GM12878 (cell line): ENCODE data around the gene DIAPH3. TPM values are rescaled to one million over a fixed set of nuclear protein-coding genes. Genes with fewer than 3 reads are reported as not detected.

ENCODE experiments used
- ATAC-seq: fragments of 200-7000 bp; cut with Tn5 transposase; 3 replicates; pipeline ENCODE4 v1.9.1; 2020; ENCODE audit warnings: mild to moderate bottlenecking, moderate library complexity
- BruUV-seq: library from RNA; stranded (reverse); fragments of 400-500 nt; replicated peaks from 2 replicates; lab custom pipeline; 2021; lab: Mats Ljungman, UMichigan
- CTCF ChIA-PET: fragments of 300-600 bp; sonication (Branson Sonifier 250); formaldehyde crosslinking; extraction: SDS; loops from one replicate; lab custom pipeline; 2021; ENCODE audit warnings: inconsistent platforms; lab: Yijun Ruan, JAX
- POLR2A ChIA-PET: fragments of 350-600 bp; formaldehyde crosslinking; extraction: SDS; loops from one replicate; lab custom pipeline; 2021; ENCODE audit warnings: inconsistent platforms; lab: Charles Lee
- RAD21 ChIA-PET: fragments of 300-600 bp; sonication (Branson Sonifier 250); formaldehyde crosslinking; loops from one replicate; lab custom pipeline; 2023; ENCODE audit warnings: antibody characterized with exemption; ENCODE audit not compliant: unreplicated experiment; lab: Charles Lee
- SMC1A ChIA-PET: fragments of 300-600 bp; sonication (Branson Sonifier 250); formaldehyde crosslinking; loops from one replicate; lab custom pipeline; 2023; ENCODE audit not compliant: unreplicated experiment, uncharacterized antibody; lab: Charles Lee
- DNase-seq: peaks from one replicate; pipeline ENCODE4 v3.0.0-alpha.2; 2011; ENCODE audit warnings: low read depth, low spot score
- FAIRE-seq: peaks from 3 replicates; lab custom pipeline; 2011; peaks lifted over from hg19 to GRCh38; lab: Jason Lieb, UNC
- H2AFZ ChIP-seq: 2 replicates; pipeline ENCODE4 v1.6.0; 2011; ENCODE audit warnings: low read depth, low read length, control low read depth; ENCODE audit not compliant: control insufficient read depth
- H3K27ac ChIP-seq: 2 replicates; pipeline ENCODE4 v1.5.1; 2011; ENCODE audit warnings: control low read depth; ENCODE audit not compliant: control insufficient read depth, insufficient read depth
- H3K27me3 ChIP-seq, 2 experiments: replicated peaks in 1 of 2; 2 replicates each; pipeline versions ENCODE4 v1.6.0 to v1.6.1; 2011; ENCODE audit warnings: low read length in 1 of 2; ENCODE audit not compliant: control insufficient read depth in 2 of 2, insufficient read depth in 2 of 2
- H3K36me3 ChIP-seq, 2 experiments: 2 replicates each; pipeline ENCODE4 v1.5.1; 2011; ENCODE audit warnings: low read length in 1 of 2; ENCODE audit not compliant: control insufficient read depth in 2 of 2, insufficient read depth in 2 of 2
- H3K4me1 ChIP-seq: 2 replicates; pipeline ENCODE4 v1.6.1; 2011; ENCODE audit warnings: mild to moderate bottlenecking, low read length, moderate library complexity, mixed read lengths; ENCODE audit not compliant: control insufficient read depth, insufficient read depth
- H3K4me2 ChIP-seq: 2 replicates; pipeline ENCODE4 v1.6.0; 2011; ENCODE audit warnings: control low read depth; ENCODE audit not compliant: control insufficient read depth, insufficient read depth
- H3K4me3 ChIP-seq: fragments of 200-600 bp; sonication (generic); 2 replicates; pipeline ENCODE4 v1.5.1; 2016
- H3K79me2 ChIP-seq: 2 replicates; pipeline ENCODE4 v1.6.0; 2011; ENCODE audit warnings: low read length; ENCODE audit not compliant: control insufficient read depth, insufficient read depth
- H3K9ac ChIP-seq: 2 replicates; pipeline ENCODE4 v1.8.0; 2011; ENCODE audit warnings: low read length, control low read depth, mixed read lengths; ENCODE audit not compliant: control insufficient read depth, insufficient read depth
- H3K9me3 ChIP-seq: replicated peaks from 3 replicates; pipeline ENCODE4 v1.5.1; 2011; ENCODE audit warnings: mild to moderate bottlenecking, low read length; ENCODE audit not compliant: control insufficient read depth, insufficient read depth
- H4K20me1 ChIP-seq: 2 replicates; pipeline ENCODE4 v1.6.0; 2011; ENCODE audit not compliant: control insufficient read depth, insufficient read depth
- CREB1 ChIP-seq: IDR thresholded peaks from 2 replicates; pipeline ENCODE4 v1.6.1; 2012; ENCODE audit warnings: low read depth, mild to moderate bottlenecking, inconsistent platforms
- CUX1 ChIP-seq: IDR thresholded peaks from 2 replicates; pipeline ENCODE4 v1.6.1; 2012; ENCODE audit warnings: improper control_type of control experiment, low read depth, low read length; ENCODE audit not compliant: insufficient replicate concordance
- GABPA ChIP-seq: IDR thresholded peaks from 2 replicates; pipeline ENCODE4 v1.6.1; 2014; ENCODE audit warnings: antibody characterized with exemption, low read depth, mild to moderate bottlenecking, inconsistent platforms
- HDAC6 ChIP-seq: fragments of 200-600 bp; sonication (generic); IDR thresholded peaks from one replicate; pipeline ENCODE4 v1.8.0; 2017; ENCODE audit warnings: antibody characterized with exemption; ENCODE audit not compliant: unreplicated experiment
- MYC ChIP-seq: IDR thresholded peaks from 2 replicates; pipeline ENCODE4 v1.6.1; 2011; ENCODE audit warnings: mild to moderate bottlenecking, low read length, moderate library complexity, inconsistent platforms; ENCODE audit not compliant: insufficient read depth, insufficient replicate concordance, insufficient read length, severe bottlenecking
- RBBP5 ChIP-seq: fragments of 200-600 bp; sonication (generic); conservative IDR thresholded peaks from 2 replicates; pipeline ENCODE4 v1.6.1; 2016
- SMAD5 ChIP-seq: IDR thresholded peaks from 2 replicates; pipeline ENCODE4 v1.6.1; 2016; ENCODE audit warnings: antibody characterized with exemption, low read depth
- SMC3 ChIP-seq: IDR thresholded peaks from 2 replicates; pipeline ENCODE4 v1.6.1; 2011; ENCODE audit warnings: low read length, improper control_type of control experiment, borderline replicate concordance
- SREBF1 ChIP-seq: IDR thresholded peaks from 2 replicates; pipeline ENCODE4 v1.6.1; 2012; ENCODE audit warnings: mild to moderate bottlenecking, low read length
- SRF ChIP-seq, 2 experiments: IDR thresholded peaks; 2 replicates each; pipeline ENCODE4 v1.6.1; 2011; ENCODE audit warnings: low read depth in 2 of 2, low read length in 2 of 2, mild to moderate bottlenecking in 1 of 2, moderate library complexity in 1 of 2
- WGBS: methylation state at CpG from one replicate; pipeline ENCODE4 v1.1.6; 2016; ENCODE audit warnings: low lambda C conversion rate; ENCODE audit not compliant: insufficient replicate concordance, insufficient coverage; ENCODE audit errors: missing lambda C conversion rate; 5-methylcytosine and 5-hydroxymethylcytosine counted together
- in situ Hi-C: fragments of 300-500 bp; cut with MboI; formaldehyde crosslinking; loops from 9 replicates; pipeline ENCODE4 v1.14.3; 2018; ENCODE audit warnings: mixed read lengths
- intact Hi-C: fragments of 100-400 bp; cut with micrococcal nuclease; formaldehyde crosslinking; loops from one replicate; pipeline ENCODE4 v1.14.2; 2022; ENCODE audit not compliant: unreplicated experiment
- polyA plus RNA-seq, 11 experiments: library from polyadenylated mRNA; depleted of rRNA in 4 of 11; unstranded in 6 of 11; stranded (reverse) in 5 of 11; fragments of >200 nt; fragmentation: Nextera tagmentation in 4 of 11; fragmentation: Illumina TruSeq in 1 of 11; extraction: Ambion mirVana in 4 of 11; extraction: Trizol in 1 of 11; gene quantifications; 1 replicate in 1 of 11; 2 replicates in 10 of 11; pipeline versions ENCODE4 v1.2.1 to v1.2.3, GENCODE V29; 2011 to 2016; ENCODE audit warnings: inconsistent platforms in 2 of 11, missing spikeins in 2 of 11, low read depth in 1 of 11
- total RNA-seq, 4 experiments: library from RNA; depleted of rRNA in 3 of 4; stranded (reverse); fragments of >200 nt in 3 of 4; fragmentation: Illumina TruSeq in 1 of 4; extraction: Trizol in 1 of 4; gene quantifications; 2 replicates each; pipeline versions ENCODE4 v1.2.1 to v1.2.3, GENCODE V29; 2013 to 2021

The DIAPH3 gene
- total and polyA plus RNA-seq, 10 of the 15 experiments (the other 5 are each of a cell fraction or from before 2014, with no cell fraction given), result 10.1 to 25.2 (median 15.4) TPM

- Histone ChIP-seq H3K27ac (no peak overlapping the region), H3K9me3 (no peaks in the 10 kb centered on the region), H3K9ac (no peak overlapping the region), H4K20me1 (no peaks in the 10 kb centered on the region), H3K79me2 (no peaks in the 10 kb centered on the region), H3K27me3 (no peaks in the 10 kb centered on the region), H3K4me1 (no peaks in the 10 kb centered on the region), H3K4me2 (no peak overlapping the region), H3K4me3 (no peak overlapping the region), H3K36me3 (no peaks in the 10 kb centered on the region), H2AFZ (no peak overlapping the region)
- intact Hi-C loops, result no loop called here
- SMC1A ChIA-PET, result interaction anchor here (1.1 to 1.9 kb wide), 3 partner anchors 13 to 82 kb away, joined by 3 to 4 read pairs (median 4); no protein-coding TSS in a partner anchor
- BruUV-seq, result no TSS peak
- no peak for TF ChIP-seq SREBF1
- no peak for TF ChIP-seq MYC
- TF ChIP-seq HDAC6, result no peak
- in situ Hi-C loops, result no loop called here
- WGBS, result 100% methylated on average over 4 of the region's 4 CpGs
- DNase-seq, result no peak
- CTCF ChIA-PET, result interaction anchor here (1.2 to 1.5 kb wide), 2 partner anchors 18 to 83 kb away, joined by 4 read pairs; no protein-coding TSS in a partner anchor
- ATAC-seq, result no peak
- RAD21 ChIA-PET, result no interaction called here
- FAIRE-seq, result no peak
- POLR2A ChIA-PET, result no interaction called here
Measured at GRCh38 chr13:59689057-59689456, 474.7 kb downstream of the DIAPH3 start.

- no peak overlapping the region for H3K27ac ChIP-seq
- DNase-seq, result no peak
- intact Hi-C loops, result no loop called here
- RAD21 ChIA-PET, result no interaction called here
- H3K4me2 ChIP-seq, result no peak overlapping the region
- no TSS peak for BruUV-seq
- 97% methylated on average over 2 of the region's 2 CpGs for WGBS
- no peak overlapping the region for H3K9ac ChIP-seq
- H3K4me3 ChIP-seq, result no peak overlapping the region
- no peak overlapping the region for H2AFZ ChIP-seq
- SMC1A ChIA-PET, result interaction anchor here (0.7 kb wide), 1 partner anchor 101 kb away, joined by 3 read pairs; no protein-coding TSS in a partner anchor
- TF ChIP-seq SMC3 (no peak), GABPA (no peak), SRF (IDR thresholded peaks at IDR 0.05; ENCODE audit: low read depth in 2 of 2, low read length in 2 of 2) (no peak), CREB1 (no peak), RBBP5 (no peak), SMAD5 (no peak), CUX1 (no peak)
- ATAC-seq, result no peak
- no peaks in the 10 kb centered on the region for H3K4me1 ChIP-seq
- H4K20me1 ChIP-seq, result no peaks in the 10 kb centered on the region
- POLR2A ChIA-PET, result no interaction called here
- CTCF ChIA-PET, result interaction anchor here (0.8 to 3.0 kb wide), 3 partner anchors 84 to 741 kb away, joined by 3 to 20 read pairs (median 7); no protein-coding TSS in a partner anchor
- in situ Hi-C loops, result no loop called here
- H3K36me3 ChIP-seq, result no peaks in the 10 kb centered on the region
- no peak for FAIRE-seq
- H3K79me2 ChIP-seq, result no peaks in the 10 kb centered on the region
- no peaks in the 10 kb centered on the region for H3K27me3 ChIP-seq
- H3K9me3 ChIP-seq, result no peaks in the 10 kb centered on the region
Measured at GRCh38 chr13:59686798-59687394, 476.8 kb downstream of the DIAPH3 start.
